H54 (cell line): ENCODE data around the gene CLTA.

Experiments
- DNase-seq: peaks from one replicate; pipeline ENCODE4 v3.0.0; 2011; ENCODE audit warnings: low spot score, mixed read lengths; ENCODE audit not compliant: insufficient read length
- FAIRE-seq: peaks from 3 replicates; lab custom pipeline; 2011; peaks lifted over from hg19 to GRCh38; lab: Jason Lieb, UNC
- POLR2A ChIP-seq: IDR thresholded peaks from 2 replicates; pipeline ENCODE4 v1.6.1; 2011; ENCODE audit warnings: low read depth, mild to moderate bottlenecking, low read length

The CLTA gene

GRCh38 chr9:36258208-36258995 lies 67.7 kb downstream of the CLTA start, which contains the start of gene GNE:
GNE (minus strand) TSS chr9:36258448; CDS start chr9:36249355, 9,093 bp downstream.
- TF ChIP-seq POLR2A: peak; percentile 62; the same call in 1 of the 2 replicates
- FAIRE-seq (no peak), DNase-seq (peak; percentile 79)

GRCh38 chr9:36258996-36259533 lies 68.3 kb downstream of the CLTA start:
- TF ChIP-seq POLR2A: no peak
- no peak for DNase-seq
- no peak for FAIRE-seq
